Measurements from ENCODE around the gene NXPH3. TPM values are rescaled to one million over a fixed set of nuclear protein-coding genes. Genes with fewer than 3 reads are reported as not detected.

The NXPH3 gene
- total RNA-seq, 1 experiment from 2014 or later = 0.10 TPM

DNA sequence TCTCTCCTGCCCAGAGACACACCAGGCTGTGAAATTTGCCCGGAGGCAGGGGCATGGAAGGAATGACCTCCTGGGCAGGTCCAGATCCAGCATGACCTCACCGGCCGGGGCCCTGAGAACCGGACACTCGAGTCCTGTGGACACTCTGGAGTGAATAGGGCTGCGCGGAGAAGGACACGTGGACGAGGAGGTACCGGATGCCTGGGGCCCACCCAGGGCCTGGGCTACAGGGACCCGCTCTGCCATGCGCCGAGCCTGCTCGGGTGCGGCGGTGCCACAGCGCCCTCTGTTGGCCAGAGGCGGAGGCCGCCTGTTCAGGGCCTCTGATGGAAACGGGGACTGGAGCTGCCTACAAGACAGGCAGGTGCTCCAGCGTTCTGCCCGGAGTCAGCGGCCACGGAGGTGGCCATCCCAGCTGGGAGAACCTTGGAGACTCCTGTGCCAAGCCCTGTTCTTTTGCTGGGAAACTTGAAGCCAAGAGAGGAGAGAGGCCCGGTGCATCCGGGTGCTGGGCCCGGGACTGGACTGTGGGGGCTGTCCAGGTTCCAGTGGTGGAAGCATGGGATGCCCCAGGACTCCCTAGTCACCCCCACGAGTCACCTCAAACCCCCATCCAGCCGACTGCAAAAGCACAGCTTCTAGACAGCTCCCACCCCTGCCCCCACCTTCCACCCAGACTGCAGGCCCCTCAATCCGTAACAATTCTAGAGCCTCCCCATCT is 19.3 kb upstream of the NXPH3 start:
- TF ChIP-seq POLR2AphosphoS5 (IDR thresholded peaks at IDR 0.05; ENCODE audit: low read depth, low read length) = peak; percentile 38; the same call in 1 of the 2 replicates
- peak; percentile 100 for TF ChIP-seq RAD21 (IDR thresholded peaks at IDR 0.05; ENCODE audit: low read depth)
- no peak for TF ChIP-seq ZNF274 (IDR thresholded peaks at IDR 0.05; ENCODE audit: low read depth, low read length)
- TF ChIP-seq ZFX (IDR thresholded peaks at IDR 0.05) = peak; percentile 58; the same call in 1 of the 2 replicates
- TF ChIP-seq, protein P1, sequence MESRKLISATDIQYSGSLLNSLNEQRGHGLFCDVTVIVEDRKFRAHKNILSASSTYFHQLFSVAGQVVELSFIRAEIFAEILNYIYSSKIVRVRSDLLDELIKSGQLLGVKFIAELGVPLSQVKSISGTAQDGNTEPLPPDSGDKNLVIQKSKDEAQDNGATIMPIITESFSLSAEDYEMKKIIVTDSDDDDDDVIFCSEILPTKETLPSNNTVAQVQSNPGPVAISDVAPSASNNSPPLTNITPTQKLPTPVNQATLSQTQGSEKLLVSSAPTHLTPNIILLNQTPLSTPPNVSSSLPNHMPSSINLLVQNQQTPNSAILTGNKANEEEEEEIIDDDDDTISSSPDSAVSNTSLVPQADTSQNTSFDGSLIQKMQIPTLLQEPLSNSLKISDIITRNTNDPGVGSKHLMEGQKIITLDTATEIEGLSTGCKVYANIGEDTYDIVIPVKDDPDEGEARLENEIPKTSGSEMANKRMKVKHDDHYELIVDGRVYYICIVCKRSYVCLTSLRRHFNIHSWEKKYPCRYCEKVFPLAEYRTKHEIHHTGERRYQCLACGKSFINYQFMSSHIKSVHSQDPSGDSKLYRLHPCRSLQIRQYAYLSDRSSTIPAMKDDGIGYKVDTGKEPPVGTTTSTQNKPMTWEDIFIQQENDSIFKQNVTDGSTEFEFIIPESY (IDR thresholded peaks at IDR 0.05; ENCODE audit: extremely low read depth, insufficient replicate concordance, low read length) = peak; percentile 37
- no peak for TF ChIP-seq JUND (IDR thresholded peaks at IDR 0.05)
- peak; percentile 21 for TF ChIP-seq POLR2A (IDR thresholded peaks at IDR 0.05; ENCODE audit: borderline replicate concordance, extremely low read depth, insufficient read depth, insufficient read length)
- no peak for TF ChIP-seq TCF7L2 (IDR thresholded peaks at IDR 0.05; ENCODE audit: borderline replicate concordance, extremely low read depth, insufficient read depth, insufficient read length)
- peak; percentile 98 to 100 (median 100) for TF ChIP-seq CTCF (IDR thresholded peaks at IDR 0.05 in 2 of 3, conservative IDR thresholded peaks at IDR 0.05 in 1 of 3; ENCODE audit: borderline replicate concordance in 1 of 3, insufficient read depth in 1 of 3, low read depth in 2 of 3, low read length in 2 of 3)
- TF ChIP-seq FOSL1 (IDR thresholded peaks at IDR 0.05; ENCODE audit: low read depth) = no peak
- peaks cover 0 to 17% of the 10 kb centered on the region in 2 experiments; a peak in 1 of 4 replicates for H3K4me1 ChIP-seq (ENCODE audit: control insufficient read depth in 1 of 2, insufficient read depth in 2 of 2, low read length in 2 of 2)
- ChIA-PET CTCF (interaction anchor here (0.6 to 3.8 kb wide), 51 partner anchors 9 to 521 kb away, joined by 3 to 81 read pairs (median 4); partner anchors contain the start of genes KAT7, NGFR, PHB1 and SLC35B1), POLR2A (interaction anchor here (0.7 to 1.6 kb wide), 3 partner anchors 61 to 152 kb away, joined by 3 to 4 read pairs (median 3); partner anchors contain the start of genes NGFR, PHB1 and SLC35B1), RAD21 (ENCODE audit: low non-redundant PET in 1 of 2, low total read pairs in 2 of 2, uncharacterized antibody in 2 of 2, unreplicated experiment in 2 of 2) (interaction anchor here (0.6 to 1.7 kb wide), 15 partner anchors 11 to 296 kb away, joined by 3 to 11 read pairs (median 3); partner anchors contain the start of genes NGFR (in 1 of the 2), PHB1 (in 1 of the 2) and SLC35B1 (in 1 of the 2))
- H2AFZ ChIP-seq (ENCODE audit: low read depth, low read length, poor library complexity, severe bottlenecking) = peak overlapping the region; percentile 79
- intact Hi-C loops (cut with micrococcal nuclease) = loop anchor here (1.0 to 2.0 kb wide), 4 partner anchors 60 to 241 kb away; no protein-coding TSS in a partner anchor
- H3K27ac ChIP-seq (ENCODE audit: low read depth, low read length) = no peak overlapping the region; the same call in 1 of the 2 replicates
- H3K9me3 ChIP-seq (ENCODE audit: control insufficient read depth in 1 of 2, insufficient read depth in 1 of 2, low read depth in 1 of 2, low read length in 2 of 2) = no peaks in the 10 kb centered on the region
- H4K20me1 ChIP-seq (ENCODE audit: insufficient read depth) = no peaks in the 10 kb centered on the region
- H3K4me2 ChIP-seq (ENCODE audit: low read length) = peak overlapping the region; percentile 52
- no peaks in the 10 kb centered on the region for H3K79me2 ChIP-seq (ENCODE audit: insufficient read depth, low read length)
- peak; percentile 94 for ATAC-seq
- H3K9me2 ChIP-seq (ENCODE audit: insufficient read depth) = no peaks in the 10 kb centered on the region
- H3K9ac ChIP-seq (ENCODE audit: low read length) = peak overlapping the region; percentile 34; the same call in 1 of the 2 replicates
- no peak overlapping the region for H3K4me3 ChIP-seq (replicated peaks in 1 of 2; ENCODE audit: low read depth in 1 of 2, low read length in 2 of 2)
- peak; percentile 49 for DNase-seq (ENCODE audit: low read depth, low spot score)
- H3K36me3 ChIP-seq (ENCODE audit: control insufficient read depth in 1 of 2, insufficient read depth in 2 of 2, low read length in 2 of 2) = no peaks in the 10 kb centered on the region
- BruUV-seq (replicated peaks) = no TSS peak
- no peaks in the 10 kb centered on the region for H3K27me3 ChIP-seq (ENCODE audit: insufficient read depth, low read length)

Measured in HCT116 (cell line).